Upper lobe of left lung (tissue), 6 donors: Measurements from ENCODE around the gene CTCFL. TPM values are rescaled to one million over a fixed set of nuclear protein-coding genes. Genes with fewer than 3 reads are reported as not detected.

ENCODE experiments used
- ATAC-seq, 2 donors: fragments of 200-7000 bp; cut with Tn5 transposase; one replicate each; pipeline ENCODE4 v1.9.1; 2022; ENCODE audit warnings: mild to moderate bottlenecking in 2 of 2, moderate library complexity in 2 of 2; ENCODE audit not compliant: low FRiP score in 2 of 2
- DNase-seq, 2 donors: peaks; one replicate each; pipeline ENCODE4 v3.0.0-alpha.2; 2019 to 2020
- H3K27ac ChIP-seq, 4 donors: fragments of 200-600 bp; sonication (generic); one replicate each; pipeline ENCODE4 v1.5.1; 2016 to 2019
- H3K27me3 ChIP-seq, 4 donors: fragments of 200-600 bp; sonication (generic); one replicate each; pipeline ENCODE4 v1.5.1; 2017 to 2019
- H3K36me3 ChIP-seq, 4 donors: fragments of 200-600 bp; sonication (generic); one replicate each; pipeline ENCODE4 v1.5.1; 2016 to 2019
- H3K4me1 ChIP-seq, 4 donors: fragments of 200-600 bp; sonication (generic); one replicate each; pipeline ENCODE4 v1.5.1; 2018 to 2019
- H3K4me3 ChIP-seq, 4 donors: fragments of 200-600 bp; sonication (generic); one replicate each; pipeline ENCODE4 v1.5.1; 2017 to 2019; ENCODE audit warnings: mild to moderate bottlenecking in 2 of 4, moderate library complexity in 1 of 4
- H3K9me3 ChIP-seq, 4 donors: fragments of 200-600 bp; sonication (generic); one replicate each; pipeline ENCODE4 v1.5.1; 2018 to 2019
- EP300 ChIP-seq, 4 donors: sonication (generic); formaldehyde crosslinking; IDR thresholded peaks; one replicate each; pipeline ENCODE4 v1.5.1; 2017; ENCODE audit warnings: antibody characterized with exemption in 4 of 4, control low read depth in 2 of 4
- POLR2A ChIP-seq, 4 donors: fragments of 450-650 bp; IDR thresholded peaks; one replicate each; pipeline ENCODE4 v1.5.1; 2016 to 2017; ENCODE audit warnings: antibody characterized with exemption in 4 of 4, mild to moderate bottlenecking in 2 of 4
- POLR2AphosphoS5 ChIP-seq, 2 donors: sonication (generic); formaldehyde crosslinking; IDR thresholded peaks; one replicate each; pipeline ENCODE4 v1.5.1; 2017; ENCODE audit warnings: antibody characterized with exemption in 2 of 2
- WGBS, 2 donors: methylation state at CpG; one replicate each; pipeline ENCODE4 v1.1.5; 2017 to 2018; 5-methylcytosine and 5-hydroxymethylcytosine counted together
- total RNA-seq, 6 donors: library from RNA; depleted of rRNA in 4 of 6; stranded (reverse); fragments of >200 nt in 4 of 6; gene quantifications; one replicate each; pipeline versions ENCODE4 v1.1.0 to v1.2.1, GENCODE V29; 2016 to 2021
- TF ChIP-seq, protein P1 (sequence below), 6 experiments: fragments of 450-650 bp in 4 of 6; fragments of 200-600 bp in 2 of 6; sonication (generic) in 2 of 6; IDR thresholded peaks; one replicate each; pipeline ENCODE4 v1.5.1; 2016 to 2019; ENCODE audit warnings: antibody characterized with exemption in 6 of 6
- donor health status: DM: no; HTN: no; CAD: no; lungs with moderate emphysema.
- donor health status: DM: no; HTN: yes; CAD: no; lungs with severe emphysema.

The CTCFL gene
- total RNA-seq, 6 donors from 2014 or later: 0.11 to 0.17 (median 0.14) TPM; not detected in 3

- H3K4me3 ChIP-seq: no peak overlapping the region
- WGBS, 2 donors: 67 to 72% methylated on average over 11 of the region's 18 CpGs
- DNase-seq (no peak), ATAC-seq (no peak)
- TF ChIP-seq POLR2AphosphoS5 (IDR thresholded peaks at IDR 0.05) (no peak), POLR2A (IDR thresholded peaks at IDR 0.05) (no peak), EP300 (IDR thresholded peaks at IDR 0.05) (no peak)
- TF ChIP-seq, protein P1, sequence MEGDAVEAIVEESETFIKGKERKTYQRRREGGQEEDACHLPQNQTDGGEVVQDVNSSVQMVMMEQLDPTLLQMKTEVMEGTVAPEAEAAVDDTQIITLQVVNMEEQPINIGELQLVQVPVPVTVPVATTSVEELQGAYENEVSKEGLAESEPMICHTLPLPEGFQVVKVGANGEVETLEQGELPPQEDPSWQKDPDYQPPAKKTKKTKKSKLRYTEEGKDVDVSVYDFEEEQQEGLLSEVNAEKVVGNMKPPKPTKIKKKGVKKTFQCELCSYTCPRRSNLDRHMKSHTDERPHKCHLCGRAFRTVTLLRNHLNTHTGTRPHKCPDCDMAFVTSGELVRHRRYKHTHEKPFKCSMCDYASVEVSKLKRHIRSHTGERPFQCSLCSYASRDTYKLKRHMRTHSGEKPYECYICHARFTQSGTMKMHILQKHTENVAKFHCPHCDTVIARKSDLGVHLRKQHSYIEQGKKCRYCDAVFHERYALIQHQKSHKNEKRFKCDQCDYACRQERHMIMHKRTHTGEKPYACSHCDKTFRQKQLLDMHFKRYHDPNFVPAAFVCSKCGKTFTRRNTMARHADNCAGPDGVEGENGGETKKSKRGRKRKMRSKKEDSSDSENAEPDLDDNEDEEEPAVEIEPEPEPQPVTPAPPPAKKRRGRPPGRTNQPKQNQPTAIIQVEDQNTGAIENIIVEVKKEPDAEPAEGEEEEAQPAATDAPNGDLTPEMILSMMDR (IDR thresholded peaks at IDR 0.05): no peak
- H3K4me1 ChIP-seq: peaks cover 9 to 14% (median 10%) of the 10 kb centered on the region in 4 donors
- H3K9me3 ChIP-seq: no peaks in the 10 kb centered on the region
- no peak overlapping the region for H3K27ac ChIP-seq
- H3K27me3 ChIP-seq: no peaks in the 10 kb centered on the region
- no peaks in the 10 kb centered on the region for H3K36me3 ChIP-seq
These were observed 54.1 kb downstream of the CTCFL start for GRCh38 chr20:57470666-57471495.

DNA sequence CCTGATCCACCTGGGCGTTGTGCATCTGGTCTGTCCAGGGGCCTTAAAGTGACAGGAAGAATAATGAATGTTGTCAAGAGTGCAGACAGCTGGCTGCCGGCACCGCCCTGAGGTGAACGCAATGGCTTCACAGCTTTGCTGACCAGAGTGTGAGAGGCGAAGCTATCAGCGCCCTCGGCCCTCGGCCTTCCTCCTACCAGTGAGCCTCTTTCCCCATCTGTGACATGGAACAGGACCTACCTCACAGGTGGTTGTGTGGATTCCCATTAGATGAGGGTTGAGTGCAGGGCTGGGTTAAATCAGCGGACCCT is 54.8 kb downstream of the CTCFL start:
- no peak for DNase-seq
- H3K27ac ChIP-seq: no peak overlapping the region
- H3K4me1 ChIP-seq: peaks cover 9 to 14% (median 10%) of the 10 kb centered on the region in 4 donors
- no peaks in the 10 kb centered on the region for H3K9me3 ChIP-seq
- no peak for TF ChIP-seq POLR2AphosphoS5 (IDR thresholded peaks at IDR 0.05)
- TF ChIP-seq EP300 (IDR thresholded peaks at IDR 0.05): no peak
- TF ChIP-seq, protein P1 (IDR thresholded peaks at IDR 0.05): no peak
- no peak for TF ChIP-seq POLR2A (IDR thresholded peaks at IDR 0.05)
- H3K36me3 ChIP-seq: no peaks in the 10 kb centered on the region
- no peak for ATAC-seq
- no peak overlapping the region for H3K4me3 ChIP-seq
- 64 to 75% methylated on average over 9 of the region's 9 CpGs for WGBS, 2 donors
- H3K27me3 ChIP-seq: no peaks in the 10 kb centered on the region

DNA sequence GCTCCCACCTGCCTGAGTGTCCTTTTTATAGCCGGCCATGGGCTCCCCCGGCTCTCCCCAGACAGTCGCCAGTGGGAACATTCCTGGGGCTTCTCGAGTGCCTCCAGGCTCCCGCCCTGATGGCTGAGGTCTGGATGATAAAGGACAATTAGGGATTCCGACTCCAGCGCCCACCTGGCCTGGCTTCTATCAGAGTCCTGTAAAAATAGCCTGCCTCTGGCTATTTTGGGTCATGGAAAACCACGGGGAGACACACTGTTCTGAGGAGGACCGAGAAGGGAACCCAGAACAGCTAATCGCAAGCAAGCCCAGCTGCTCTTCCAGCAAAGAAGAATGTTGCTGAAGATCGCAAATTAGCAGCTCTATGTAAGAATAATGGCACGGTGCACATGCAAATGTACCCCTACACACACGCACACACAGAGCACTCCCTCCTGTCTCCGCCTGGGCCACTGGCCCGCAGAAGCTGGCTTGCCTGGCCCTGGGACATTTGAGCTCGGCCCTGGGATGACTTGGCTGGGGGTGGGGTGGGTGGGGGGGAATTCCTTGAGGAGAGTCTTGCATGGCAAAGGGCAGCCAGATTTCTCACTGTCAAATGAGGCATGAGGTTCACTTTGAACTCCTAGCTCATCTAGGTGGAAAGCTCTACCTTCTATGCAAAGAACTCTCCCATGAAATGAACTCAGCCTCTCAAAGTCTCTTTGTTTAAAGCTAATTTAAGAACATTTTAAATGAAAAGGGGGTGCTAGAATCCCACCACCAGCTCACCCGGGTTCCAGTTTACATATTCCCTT is 55.3 kb downstream of the CTCFL start:
- Histone ChIP-seq H3K27me3 (no peaks in the 10 kb centered on the region), H3K4me1 (peaks cover 9 to 14% (median 10%) of the 10 kb centered on the region in 4 donors), H3K27ac (no peak overlapping the region), H3K9me3 (no peaks in the 10 kb centered on the region), H3K36me3 (no peaks in the 10 kb centered on the region), H3K4me3 (no peak overlapping the region)
- WGBS, 2 donors: 54% methylated on average over 16 to 17 of the region's 17 CpGs
- TF ChIP-seq EP300 (IDR thresholded peaks at IDR 0.05) (no peak), POLR2A (IDR thresholded peaks at IDR 0.05) (no peak), POLR2AphosphoS5 (IDR thresholded peaks at IDR 0.05) (no peak)
- TF ChIP-seq, protein P1 (IDR thresholded peaks at IDR 0.05): no peak
- no peak for DNase-seq
- ATAC-seq: no peak

GRCh38 chr20:57468523-57469417 is 56.2 kb downstream of the CTCFL start:
- Histone ChIP-seq H3K4me3 (no peak overlapping the region), H3K36me3 (no peaks in the 10 kb centered on the region), H3K27me3 (no peaks in the 10 kb centered on the region), H3K9me3 (no peaks in the 10 kb centered on the region), H3K27ac (no peak overlapping the region), H3K4me1 (peaks cover 9 to 10% (median 9%) of the 10 kb centered on the region in 4 donors)
- TF ChIP-seq EP300 (IDR thresholded peaks at IDR 0.05): no peak
- no peak for TF ChIP-seq POLR2A (IDR thresholded peaks at IDR 0.05)
- TF ChIP-seq, protein P1 (IDR thresholded peaks at IDR 0.05): no peak
- no peak for TF ChIP-seq POLR2AphosphoS5 (IDR thresholded peaks at IDR 0.05)
- no peak for ATAC-seq
- no peak for DNase-seq
- 80 to 84% methylated on average over 18 of the region's 18 CpGs for WGBS, 2 donors
